ENCODE results near the gene ZNF524.

- TF ChIP-seq CTCF (conservative IDR thresholded peaks at IDR 0.05; ENCODE audit: low read length) = no peak
- no peak for TF ChIP-seq EZH2phosphoT487 (IDR thresholded peaks at IDR 0.05; ENCODE audit: borderline replicate concordance, low read depth, low read length)
Measured at GRCh38 chr19:55650602-55651230, 50.6 kb downstream of the ZNF524 start.

Data from OCI-LY7 (cell line).